Adipocyte (in vitro differentiated cells): ENCODE measurements around the gene KCND3.

Experiments
- DNase-seq: peaks from one replicate; pipeline ENCODE4 v3.0.0-alpha.2; 2015; ENCODE audit warnings: low read depth
- H3K27me3 ChIP-seq: replicated peaks from 2 replicates; pipeline ENCODE4 v1.7.0; 2013; ENCODE audit warnings: mild to moderate bottlenecking, low read length, moderate library complexity; ENCODE audit not compliant: control insufficient read depth, insufficient read depth
- H3K36me3 ChIP-seq: 2 replicates; pipeline ENCODE4 v1.7.0; 2013; ENCODE audit warnings: low read length, mild to moderate bottlenecking, moderate library complexity; ENCODE audit not compliant: control insufficient read depth, insufficient read depth, severe bottlenecking
- H3K4me1 ChIP-seq: 2 replicates; pipeline ENCODE4 v1.7.0; 2013; ENCODE audit warnings: mild to moderate bottlenecking, low read length, moderate library complexity; ENCODE audit not compliant: control insufficient read depth, insufficient read depth
- H3K4me3 ChIP-seq: 2 replicates; pipeline ENCODE4 v1.7.0; 2013; ENCODE audit warnings: mild to moderate bottlenecking, low read length, moderate library complexity
- H3K9ac ChIP-seq: 2 replicates; pipeline ENCODE4 v1.7.0; 2013; ENCODE audit warnings: mild to moderate bottlenecking, low read length, moderate library complexity
- H3K9me3 ChIP-seq: 2 replicates; pipeline ENCODE4 v1.7.0; 2013; ENCODE audit warnings: mild to moderate bottlenecking, low read length, moderate library complexity; ENCODE audit not compliant: control insufficient read depth

Gene KCND3

GRCh38 chr1:111819566-111820263 lies 169.8 kb downstream of the KCND3 start:
- Histone ChIP-seq H3K9me3 (peaks cover 15% of the 10 kb centered on the region), H3K4me1 (peaks cover 4% of the 10 kb centered on the region), H3K4me3 (no peak overlapping the region), H3K36me3 (no peaks in the 10 kb centered on the region), H3K9ac (no peak overlapping the region), H3K27me3 (peaks cover 23% of the 10 kb centered on the region)
- no peak for DNase-seq

- no peaks in the 10 kb centered on the region for H3K36me3 ChIP-seq
- H3K9me3 ChIP-seq = peaks cover 6% of the 10 kb centered on the region
- no peak overlapping the region for H3K9ac ChIP-seq
- H3K4me1 ChIP-seq = peaks cover 4% of the 10 kb centered on the region
- peaks cover 19% of the 10 kb centered on the region for H3K27me3 ChIP-seq
- H3K4me3 ChIP-seq = no peak overlapping the region
- no peak for DNase-seq
Measured at GRCh38 chr1:111818546-111818945, 170.9 kb downstream of the KCND3 start.

- H3K9me3 ChIP-seq = peaks cover 6% of the 10 kb centered on the region
- no peak overlapping the region for H3K4me3 ChIP-seq
- no peaks in the 10 kb centered on the region for H3K36me3 ChIP-seq
- no peak for DNase-seq
- peaks cover 4% of the 10 kb centered on the region for H3K4me1 ChIP-seq
- H3K9ac ChIP-seq = no peak overlapping the region
- peaks cover 19% of the 10 kb centered on the region for H3K27me3 ChIP-seq
Measured at GRCh38 chr1:111818081-111818480, 171.4 kb downstream of the KCND3 start.

GRCh38 chr1:111814642-111815041 lies 174.8 kb downstream of the KCND3 start:
- Histone ChIP-seq H3K4me3 (no peak overlapping the region), H3K27me3 (peaks cover 20% of the 10 kb centered on the region), H3K36me3 (no peaks in the 10 kb centered on the region), H3K9me3 (no peaks in the 10 kb centered on the region), H3K4me1 (peaks cover 4% of the 10 kb centered on the region), H3K9ac (no peak overlapping the region)
- no peak for DNase-seq

GRCh38 chr1:111814305-111814628 lies 175.2 kb downstream of the KCND3 start:
- no peaks in the 10 kb centered on the region for H3K36me3 ChIP-seq
- H3K9ac ChIP-seq = no peak overlapping the region
- H3K4me1 ChIP-seq = peaks cover 4% of the 10 kb centered on the region
- DNase-seq = no peak
- H3K4me3 ChIP-seq = no peak overlapping the region
- peaks cover 20% of the 10 kb centered on the region for H3K27me3 ChIP-seq
- no peaks in the 10 kb centered on the region for H3K9me3 ChIP-seq

- H3K27me3 ChIP-seq = peaks cover 20% of the 10 kb centered on the region
Measured at GRCh38 chr1:111813440-111814304, 175.8 kb downstream of the KCND3 start.

GRCh38 chr1:111812306-111812705 lies 177.2 kb downstream of the KCND3 start:
- Histone ChIP-seq H3K9me3 (no peaks in the 10 kb centered on the region), H3K4me3 (no peak overlapping the region), H3K9ac (no peak overlapping the region), H3K4me1 (no peaks in the 10 kb centered on the region), H3K36me3 (no peaks in the 10 kb centered on the region), H3K27me3 (peaks cover 23% of the 10 kb centered on the region)
- DNase-seq = no peak

More at GRCh38 chr1:111813440-111814304, 175.8 kb downstream of the KCND3 start:
- Histone ChIP-seq H3K9ac (no peak overlapping the region), H3K9me3 (no peaks in the 10 kb centered on the region), H3K4me1 (peaks cover 4% of the 10 kb centered on the region), H3K36me3 (no peaks in the 10 kb centered on the region), H3K4me3 (no peak overlapping the region)
- DNase-seq = no peak

GRCh38 chr1:111811891-111812290 lies 177.6 kb downstream of the KCND3 start:
- H3K4me3 ChIP-seq = no peak overlapping the region
- H3K4me1 ChIP-seq = no peaks in the 10 kb centered on the region
- DNase-seq = no peak

GRCh38 chr1:111805251-111805650 lies 184.2 kb downstream of the KCND3 start:
- Histone ChIP-seq H3K4me1 (no peaks in the 10 kb centered on the region), H3K4me3 (no peak overlapping the region), H3K9ac (no peak overlapping the region), H3K9me3 (peaks cover 3% of the 10 kb centered on the region), H3K36me3 (no peaks in the 10 kb centered on the region), H3K27me3 (peaks cover 37% of the 10 kb centered on the region)
- no peak for DNase-seq

More at GRCh38 chr1:111811891-111812290, 177.6 kb downstream of the KCND3 start:
- no peak overlapping the region for H3K9ac ChIP-seq
- peaks cover 23% of the 10 kb centered on the region for H3K27me3 ChIP-seq
- peaks cover 2% of the 10 kb centered on the region for H3K9me3 ChIP-seq
- no peaks in the 10 kb centered on the region for H3K36me3 ChIP-seq

- Histone ChIP-seq H3K4me1 (no peaks in the 10 kb centered on the region), H3K36me3 (no peaks in the 10 kb centered on the region), H3K27me3 (peaks cover 32% of the 10 kb centered on the region), H3K4me3 (no peak overlapping the region), H3K9ac (no peak overlapping the region), H3K9me3 (peaks cover 3% of the 10 kb centered on the region)
- DNase-seq = no peak
Measured at GRCh38 chr1:111804776-111805175, 184.7 kb downstream of the KCND3 start.

GRCh38 chr1:111803951-111804350 lies 185.5 kb downstream of the KCND3 start:
- Histone ChIP-seq H3K27me3 (peaks cover 34% of the 10 kb centered on the region), H3K4me3 (no peak overlapping the region)
- no peak for DNase-seq

More at GRCh38 chr1:111803951-111804350, 185.5 kb downstream of the KCND3 start:
- no peaks in the 10 kb centered on the region for H3K36me3 ChIP-seq
- H3K4me1 ChIP-seq = no peaks in the 10 kb centered on the region
- H3K9me3 ChIP-seq = peaks cover 3% of the 10 kb centered on the region
- H3K9ac ChIP-seq = no peak overlapping the region
